Activated gamma-delta T cell treated with Interleukin-2 at 50 U/mL for 16 hours (primary cell): ENCODE data around the gene SEMA4G.

Experiments used
- DNase-seq: peaks from one replicate; pipeline ENCODE4 v3.0.0-alpha.2; 2020

The SEMA4G gene

GRCh38 chr10:100993986-100994708, 24.8 kb downstream of the SEMA4G start:
- no peak for DNase-seq

- DNase-seq = no peak
These were observed 25.9 kb downstream of the SEMA4G start for GRCh38 chr10:100995181-100995580.

GRCh38 chr10:100996678-100997359, 27.5 kb downstream of the SEMA4G start:
- peak; percentile 34 for DNase-seq

GRCh38 chr10:100997360-100998182, 28.3 kb downstream of the SEMA4G start:
- peak; percentile 62 for DNase-seq

DNA sequence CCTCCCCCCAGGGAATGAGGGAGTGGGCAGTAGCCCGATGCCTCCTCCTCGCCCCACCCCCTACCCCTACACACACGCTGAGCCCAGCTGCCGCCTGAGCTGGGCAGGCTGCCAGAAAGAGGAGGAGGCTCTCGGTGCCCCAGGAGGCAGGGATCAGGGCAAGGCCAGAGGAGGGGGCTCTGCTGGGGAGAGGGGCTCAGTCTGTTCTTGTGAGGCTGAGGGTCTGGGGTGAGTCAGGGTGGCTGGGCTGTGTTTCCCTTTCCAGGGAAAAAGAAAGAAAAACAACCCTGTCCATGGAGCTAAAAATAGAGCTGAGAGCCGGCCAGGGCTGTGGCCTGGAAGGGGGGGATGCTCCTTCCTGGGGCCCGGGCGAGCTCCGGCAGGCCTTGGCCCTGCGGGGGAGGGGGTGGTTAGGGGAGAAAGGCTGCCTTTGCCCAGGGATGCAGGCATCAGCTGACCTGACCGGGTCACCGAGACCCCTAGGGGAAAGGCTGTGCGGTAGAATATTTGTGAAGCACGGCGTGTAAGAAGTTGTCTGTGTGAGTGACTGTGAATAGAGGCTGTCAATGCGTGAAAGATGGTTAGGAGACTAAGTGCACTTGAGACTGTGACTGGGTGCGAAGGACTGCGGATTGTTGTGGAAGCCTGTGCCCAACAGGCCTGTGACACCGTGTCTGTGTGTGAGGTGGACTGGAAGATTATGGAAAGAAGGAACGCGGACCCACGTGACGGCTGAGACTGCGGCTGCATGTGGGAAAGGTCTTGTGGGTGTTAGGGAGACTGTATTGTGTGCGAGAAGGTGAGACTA, 29.1 kb downstream of the SEMA4G start:
- peak; percentile 51 for DNase-seq

- DNase-seq = peak; percentile 75
These were observed 29.9 kb downstream of the SEMA4G start for GRCh38 chr10:100998991-100999741.

DNA sequence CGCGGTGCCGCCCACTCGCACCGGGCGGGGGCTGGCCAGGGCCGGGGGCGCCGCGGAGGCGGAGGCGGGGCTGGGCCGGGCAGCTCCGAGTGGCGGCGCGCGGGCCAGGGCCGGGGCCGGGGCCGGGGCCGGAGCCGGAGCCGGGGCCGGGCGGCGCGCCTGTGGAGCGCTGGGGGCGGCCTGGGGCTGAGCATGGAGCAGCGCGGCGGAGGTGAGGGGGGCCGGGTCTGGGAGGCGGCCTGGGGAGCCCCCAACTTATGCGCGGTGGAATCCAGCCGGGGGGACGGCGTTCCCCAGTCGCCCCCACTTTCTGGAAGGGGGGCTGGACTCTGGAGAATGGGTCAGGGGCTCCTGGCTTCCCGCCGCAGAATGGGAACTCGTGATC, 30.4 kb downstream of the SEMA4G start, which contains the start of gene LZTS2:
TSS of gene LZTS2 (plus strand) at position 67 of the 385 bp plus-strand sequence. CDS start 2,731 bp downstream, outside the sequence.
- DNase-seq = no peak

- no peak for DNase-seq
These were observed 31.0 kb downstream of the SEMA4G start for GRCh38 chr10:101000127-101000914.

DNA sequence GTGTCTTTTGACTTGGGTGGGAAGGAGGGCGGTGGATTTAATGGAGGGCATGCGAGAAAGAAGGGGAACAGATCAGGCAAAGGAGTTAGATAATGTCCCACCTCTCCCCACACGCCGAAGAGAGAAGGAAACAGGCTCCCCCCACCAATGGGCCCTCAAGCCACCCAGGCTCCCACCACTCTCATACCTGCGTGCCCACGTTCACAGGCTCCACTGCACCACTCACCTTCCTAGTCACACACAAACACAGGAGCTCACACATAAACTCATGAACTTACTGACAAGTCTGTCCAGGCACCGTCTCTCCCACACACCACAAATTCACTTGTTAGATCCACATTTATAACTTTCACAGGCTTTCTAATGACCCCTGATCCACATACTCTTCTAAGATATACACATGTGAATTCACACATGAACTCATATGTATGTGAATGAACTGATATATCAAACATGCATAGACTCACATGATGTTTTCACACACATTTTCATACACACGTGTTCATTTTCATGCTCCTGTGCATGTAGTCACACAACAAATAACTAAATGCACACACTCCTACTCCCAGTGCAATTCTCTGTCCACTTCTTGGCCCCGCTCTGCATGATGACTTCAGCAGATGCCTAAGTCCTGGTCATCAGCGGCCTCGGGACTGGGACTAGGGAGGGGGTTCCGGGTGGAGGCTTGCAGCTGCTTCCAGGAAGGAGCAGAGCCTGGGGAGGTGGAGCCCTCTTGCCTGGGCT, 31.8 kb downstream of the SEMA4G start:
- no peak for DNase-seq

- DNase-seq = no peak
These were observed 32.3 kb downstream of the SEMA4G start for GRCh38 chr10:101001659-101002035.

GRCh38 chr10:101002456-101002855, 33.2 kb downstream of the SEMA4G start:
- no peak for DNase-seq

DNA sequence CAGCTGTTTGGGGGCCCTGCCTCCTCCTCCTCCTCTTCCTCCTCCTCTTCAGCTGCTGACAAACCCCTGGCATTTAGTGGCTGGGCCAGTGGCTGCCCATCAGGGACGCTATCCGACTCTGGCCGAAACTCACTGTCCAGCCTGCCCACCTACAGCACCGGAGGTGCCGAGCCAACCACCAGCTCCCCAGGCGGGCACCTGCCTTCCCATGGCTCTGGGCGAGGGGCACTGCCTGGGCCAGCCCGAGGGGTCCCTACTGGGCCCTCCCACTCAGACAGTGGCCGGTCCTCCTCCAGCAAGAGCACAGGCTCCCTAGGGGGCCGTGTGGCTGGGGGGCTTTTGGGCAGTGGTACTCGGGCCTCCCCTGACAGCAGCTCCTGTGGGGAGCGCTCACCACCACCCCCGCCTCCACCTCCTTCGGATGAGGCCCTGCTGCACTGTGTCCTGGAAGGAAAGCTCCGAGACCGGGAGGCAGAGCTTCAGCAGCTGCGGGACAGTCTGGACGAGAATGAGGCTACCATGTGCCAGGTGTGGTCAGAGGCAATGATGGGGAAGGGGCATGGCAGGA, 34.4 kb downstream of the SEMA4G start:
- no peak for DNase-seq

DNA sequence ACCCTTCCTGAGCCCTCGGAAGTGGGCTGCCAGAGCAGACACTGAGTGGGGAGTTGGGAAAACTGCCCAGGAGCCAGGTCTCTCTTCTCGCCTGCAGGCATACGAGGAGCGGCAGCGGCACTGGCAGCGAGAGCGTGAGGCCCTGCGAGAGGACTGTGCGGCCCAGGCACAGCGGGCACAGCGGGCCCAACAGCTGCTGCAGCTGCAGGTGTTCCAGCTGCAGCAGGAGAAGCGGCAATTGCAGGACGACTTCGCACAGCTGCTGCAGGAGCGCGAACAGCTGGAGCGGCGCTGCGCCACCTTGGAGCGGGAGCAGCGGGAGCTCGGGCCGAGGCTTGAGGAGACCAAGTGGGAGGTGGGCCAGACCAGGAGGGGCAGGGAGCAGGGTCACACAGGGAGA, 36.1 kb downstream of the SEMA4G start:
- DNase-seq = no peak

GRCh38 chr10:101005869-101006567, 36.7 kb downstream of the SEMA4G start:
- no peak for DNase-seq

DNA sequence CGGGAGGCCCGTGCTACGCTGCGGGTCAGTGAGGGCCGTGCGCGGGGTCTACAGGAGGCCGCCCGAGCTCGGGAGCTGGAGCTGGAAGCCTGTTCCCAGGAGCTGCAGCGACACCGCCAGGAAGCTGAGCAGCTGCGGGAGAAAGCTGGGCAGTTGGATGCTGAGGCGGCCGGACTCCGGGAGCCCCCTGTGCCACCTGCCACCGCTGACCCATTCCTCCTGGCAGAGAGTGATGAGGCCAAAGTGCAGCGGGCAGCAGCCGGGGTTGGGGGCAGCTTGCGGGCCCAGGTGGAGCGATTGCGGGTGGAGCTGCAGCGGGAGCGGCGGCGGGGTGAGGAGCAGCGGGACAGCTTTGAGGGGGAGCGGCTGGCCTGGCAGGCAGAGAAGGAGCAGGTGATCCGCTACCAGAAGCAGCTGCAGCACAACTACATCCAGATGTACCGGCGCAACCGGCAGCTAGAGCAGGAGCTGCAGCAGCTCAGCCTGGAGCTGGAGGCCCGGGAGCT, 37.3 kb downstream of the SEMA4G start:
- DNase-seq = no peak

DNA sequence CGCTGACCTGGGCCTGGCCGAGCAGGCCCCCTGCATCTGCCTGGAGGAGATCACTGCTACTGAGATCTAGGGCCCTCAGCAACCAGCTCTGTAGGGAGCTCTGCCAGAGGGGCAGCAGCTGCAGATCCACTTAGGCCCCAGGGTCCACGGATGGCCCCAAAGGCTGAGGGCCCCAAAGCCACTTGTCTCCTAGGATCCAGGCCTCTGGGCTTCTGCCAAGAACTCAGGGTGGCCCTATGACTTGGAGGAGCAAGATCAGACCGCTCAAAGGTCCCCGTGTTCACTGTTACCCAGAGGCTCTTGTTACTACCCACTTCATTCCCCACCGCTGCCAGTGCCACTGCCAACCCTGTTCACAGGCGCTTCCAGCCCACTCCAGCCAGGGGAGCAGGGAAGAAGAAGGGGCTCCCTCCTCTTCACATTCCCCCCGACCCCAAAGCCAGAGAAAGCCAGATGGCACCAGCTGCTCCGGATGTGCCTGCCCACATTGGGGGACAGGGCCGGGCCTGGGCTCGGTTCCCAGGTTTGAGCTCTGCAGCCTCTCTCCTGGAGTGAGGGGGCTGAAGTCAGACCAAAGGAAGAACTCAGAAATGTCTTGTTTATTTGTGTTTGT, 37.9 kb downstream of the SEMA4G start:
- DNase-seq = no peak

DNA sequence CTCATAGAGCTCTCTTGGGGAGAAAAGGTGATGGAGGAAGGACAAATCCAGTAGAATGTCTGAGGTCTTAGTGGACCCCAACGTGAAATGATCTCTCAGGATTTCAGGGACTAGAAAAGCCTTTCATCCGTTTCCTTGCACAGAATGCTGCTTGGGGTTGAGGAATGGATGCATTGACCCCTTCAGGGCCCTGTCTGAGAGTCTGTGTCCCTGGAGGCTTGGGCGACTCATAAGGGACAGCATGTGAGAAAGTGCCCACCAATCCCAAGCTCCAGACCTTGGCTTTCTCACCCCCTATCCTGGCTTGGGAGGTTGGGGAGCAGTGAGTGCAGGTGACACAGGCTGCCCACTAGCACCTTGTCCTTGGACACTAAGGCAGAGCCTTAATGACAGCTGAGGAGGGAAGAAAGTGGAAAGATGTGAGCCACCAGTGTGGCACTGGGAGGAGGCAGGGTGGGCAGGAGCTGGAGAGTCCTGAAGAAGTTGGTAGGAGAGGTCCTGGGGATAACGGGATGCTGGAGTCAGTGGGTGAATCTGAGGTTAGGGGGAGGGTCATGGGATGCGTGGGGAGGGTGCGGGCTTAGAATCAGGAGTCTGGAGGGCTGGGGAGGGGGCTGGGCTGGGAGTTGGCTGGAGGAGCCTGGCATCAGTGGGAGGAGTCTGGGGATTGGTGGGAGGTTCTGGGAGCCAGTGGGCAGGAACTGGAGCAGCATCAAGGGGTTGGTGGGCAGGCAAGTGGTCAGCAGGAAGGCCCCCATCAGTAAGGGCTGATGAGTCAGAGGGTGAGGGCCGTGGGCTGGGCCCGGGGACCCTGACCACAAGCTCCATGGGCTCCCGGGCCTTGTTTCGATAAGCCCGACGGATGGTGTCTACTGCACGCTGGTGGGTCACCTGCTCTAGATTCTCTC, 38.9 kb downstream of the SEMA4G start:
- DNase-seq = no peak
